ENCODE data around the gene SNN. TPM values are rescaled to one million over a fixed set of nuclear protein-coding genes. Genes with fewer than 3 reads are reported as not detected.

SNN gene
- total and polyA plus RNA-seq, 2 of the 4 experiments (the other 2 are of a cell fraction) = 10.0 to 13.0 TPM

GRCh38 chr16:11627822-11628457 lies 40.3 kb upstream of the SNN start:
- H3K9me3 ChIP-seq (ENCODE audit: control insufficient read depth, insufficient read depth, low read length) = no peaks in the 10 kb centered on the region

More at GRCh38 chr16:11627822-11628457, 40.3 kb upstream of the SNN start:
- H2BK5ac ChIP-seq (ENCODE audit: low read depth, low read length, poor library complexity, severe bottlenecking) = no peak overlapping the region
- H4K5ac ChIP-seq (ENCODE audit: low read depth, low read length) = peak overlapping the region; percentile 76; the same call in 1 of the 2 replicates
- H3K4me3 ChIP-seq (ENCODE audit: insufficient read depth, low read depth, low read length) = no peak overlapping the region
- no peak overlapping the region for H2AFZ ChIP-seq (replicated peaks; ENCODE audit: low read length, poor library complexity)
- no peak overlapping the region for H3K56ac ChIP-seq (ENCODE audit: extremely low read depth, insufficient read depth, low read length)
- 82% methylated on average over 7 of the region's 15 CpGs; no CpG with 5 or more reads in 1 of the 2 experiments for WGBS, 2 experiments (ENCODE audit: extremely low coverage in 2 of 2, insufficient read length in 1 of 2)
- ChIA-PET POLR2A (ENCODE audit: unreplicated experiment) (no interaction called here), CTCF (interaction anchor here (0.6 to 0.8 kb wide), 3 partner anchors 9 to 39 kb away, joined by 3 to 5 read pairs (median 4); no protein-coding TSS in a partner anchor)
- H3K14ac ChIP-seq (replicated peaks; ENCODE audit: low read depth, low read length) = peak overlapping the region; percentile 85
- no peak overlapping the region for H3K27ac ChIP-seq (ENCODE audit: insufficient read depth, low read length)
- dilution Hi-C loops (cut with HindIII; ENCODE audit: low sequenced_read_pairs, unreplicated experiment) = no loop called here
- H3K36me3 ChIP-seq (ENCODE audit: control insufficient read depth, insufficient read depth, low read length) = no peaks in the 10 kb centered on the region
- peaks cover 9% of the 10 kb centered on the region for H3K9me1 ChIP-seq (ENCODE audit: insufficient read depth, low read length)
- no TSS peak for BruUV-seq (replicated peaks)
- ATAC-seq (ENCODE audit: low read depth) (no peak), DNase-seq (peak; percentile 60)
- H3K9ac ChIP-seq (ENCODE audit: low read depth, low read length) = no peak overlapping the region
- in situ Hi-C loops (cut with MboI; ENCODE audit: low sequenced_read_pairs) = loop anchor here (5.0 kb wide), 1 partner anchor 36 kb away; no protein-coding TSS in a partner anchor
- H2BK120ac ChIP-seq (ENCODE audit: low read depth, low read length) = peak overlapping the region; percentile 69; the same call in 1 of the 2 replicates
- peak overlapping the region; percentile 22; the same call in 1 of the 2 replicates for H3K23ac ChIP-seq (ENCODE audit: low read depth, low read length)
- peak overlapping the region; percentile 31; the same call in 1 of the 2 replicates for H4K91ac ChIP-seq (ENCODE audit: insufficient read depth, low read depth, low read length)
- peak overlapping the region; percentile 22 for H3K4ac ChIP-seq (ENCODE audit: low read depth, low read length)
- no peak overlapping the region for H3K4me2 ChIP-seq (ENCODE audit: low read depth, low read length)
- peaks cover 22% of the 10 kb centered on the region for H3K4me1 ChIP-seq (ENCODE audit: control insufficient read depth, insufficient read depth, low read length)
- H2BK20ac ChIP-seq (ENCODE audit: low read depth, low read length) = peak overlapping the region; percentile 87; the same call in 1 of the 2 replicates
- H2AK5ac ChIP-seq (ENCODE audit: low read depth, low read length) = no peak overlapping the region
- peak overlapping the region in 1 of 2 experiments; percentile 41; a peak in 1 of 4 replicates for H4K8ac ChIP-seq (ENCODE audit: low read depth in 2 of 2, low read length in 2 of 2)
- no peaks in the 10 kb centered on the region for H3K79me1 ChIP-seq (ENCODE audit: low read depth in 1 of 2, low read length in 2 of 2)
- intact Hi-C loops (cut with micrococcal nuclease) = no loop called here
- no peaks in the 10 kb centered on the region for H4K20me1 ChIP-seq (ENCODE audit: insufficient read depth, low read length)
- no peaks in the 10 kb centered on the region for H3K27me3 ChIP-seq (ENCODE audit: control insufficient read depth, insufficient read depth, low read length)
- H2BK15ac ChIP-seq (ENCODE audit: low read depth, low read length) = no peak overlapping the region
- peak overlapping the region; percentile 52 for H2AK9ac ChIP-seq (replicated peaks; ENCODE audit: low read depth, low read length, poor library complexity)
- no peak for TF ChIP-seq BHLHE40 (IDR thresholded peaks at IDR 0.05; ENCODE audit: low read depth, low read length)
- TF ChIP-seq FOS (IDR thresholded peaks at IDR 0.05; ENCODE audit: low read depth, low read length) = 0 out of 2 replicates have a peak, but pooled peaks have one; percentile 13
- TF ChIP-seq POLR2A (IDR thresholded peaks at IDR 0.05; ENCODE audit: low read depth, low read length) = no peak
- peak overlapping the region; percentile 70; the same call in 1 of the 2 replicates for H3K18ac ChIP-seq (ENCODE audit: low read depth, low read length)
